IMR-90 (cell line): ENCODE data around the gene ALKAL2. TPM values are rescaled to one million over a fixed set of nuclear protein-coding genes. Genes with fewer than 3 reads are reported as not detected.

ENCODE experiments used
- ATAC-seq: fragments of 200-7000 bp; cut with Tn5 transposase; 2 replicates; pipeline ENCODE4 v1.9.1; 2020; ENCODE audit warnings: low read depth, mild to moderate bottlenecking, moderate library complexity
- BruUV-seq: library from RNA; stranded (reverse); fragments of 400-500 nt; replicated peaks from 2 replicates; lab custom pipeline; 2021; lab: Mats Ljungman, UMichigan
- CTCF ChIA-PET: fragments of 300-600 bp; formaldehyde crosslinking; extraction: SDS; loops from one replicate; lab custom pipeline; 2021; ENCODE audit warnings: antibody characterized with exemption; lab: Yijun Ruan, JAX
- POLR2A ChIA-PET: fragments of 300-600 bp; sonication (Branson Sonifier 250); formaldehyde crosslinking; loops from one replicate; lab custom pipeline; 2022; ENCODE audit warnings: antibody characterized with exemption; ENCODE audit not compliant: unreplicated experiment; lab: Charles Lee
- DNase-seq: peaks from one replicate; pipeline ENCODE4 v3.0.0; 2013
- H2AFZ ChIP-seq: replicated peaks from 2 replicates; pipeline ENCODE3; 2013; ENCODE audit warnings: low read length, mild to moderate bottlenecking; ENCODE audit not compliant: poor library complexity
- H2AK5ac ChIP-seq: 2 replicates; pipeline ENCODE4 v1.6.1; 2013; ENCODE audit warnings: low read depth, low read length, inconsistent platforms
- H2AK9ac ChIP-seq: replicated peaks from 2 replicates; pipeline ENCODE3; 2013; ENCODE audit warnings: mild to moderate bottlenecking, low read depth, low read length, moderate library complexity; ENCODE audit not compliant: poor library complexity
- H2BK120ac ChIP-seq: 2 replicates; pipeline ENCODE4 v1.6.1; 2013; ENCODE audit warnings: low read depth, low read length, inconsistent platforms
- H2BK15ac ChIP-seq: 3 replicates; pipeline ENCODE4 v1.6.1; 2013; ENCODE audit warnings: low read depth, low read length, inconsistent platforms
- H2BK20ac ChIP-seq: 2 replicates; pipeline ENCODE4 v1.6.1; 2013; ENCODE audit warnings: low read depth, mild to moderate bottlenecking, inconsistent platforms, low read length, moderate library complexity
- H2BK5ac ChIP-seq: 2 replicates; pipeline ENCODE4 v1.6.1; 2013; ENCODE audit warnings: mild to moderate bottlenecking, low read depth, low read length, inconsistent platforms; ENCODE audit not compliant: poor library complexity, severe bottlenecking
- H3K14ac ChIP-seq: replicated peaks from 2 replicates; pipeline ENCODE4 v1.6.1; 2013; ENCODE audit warnings: low read depth, low read length, inconsistent platforms
- H3K18ac ChIP-seq: 2 replicates; pipeline ENCODE4 v1.6.1; 2013; ENCODE audit warnings: low read depth, low read length, control low read depth
- H3K23ac ChIP-seq: 2 replicates; pipeline ENCODE4 v1.6.1; 2013; ENCODE audit warnings: low read depth, low read length, inconsistent platforms
- H3K27ac ChIP-seq: 2 replicates; pipeline ENCODE4 v1.5.1; 2013; ENCODE audit warnings: mild to moderate bottlenecking, control low read depth, low read length; ENCODE audit not compliant: insufficient read depth
- H3K27me3 ChIP-seq: 2 replicates; pipeline ENCODE4 v1.6.1; 2013; ENCODE audit warnings: low read length; ENCODE audit not compliant: control insufficient read depth, insufficient read depth
- H3K36me3 ChIP-seq: 2 replicates; pipeline ENCODE4 v1.6.1; 2013; ENCODE audit warnings: low read length, mixed read lengths; ENCODE audit not compliant: control insufficient read depth, insufficient read depth
- H3K4ac ChIP-seq: 2 replicates; pipeline ENCODE4 v1.6.1; 2013; ENCODE audit warnings: low read depth, low read length, inconsistent platforms
- H3K4me1 ChIP-seq: 2 replicates; pipeline ENCODE4 v1.6.1; 2013; ENCODE audit warnings: low read length, mixed read lengths; ENCODE audit not compliant: control insufficient read depth, insufficient read depth
- H3K4me2 ChIP-seq: 2 replicates; pipeline ENCODE4 v1.6.1; 2013; ENCODE audit warnings: low read depth, mild to moderate bottlenecking, control low read depth, low read length, moderate library complexity
- H3K4me3 ChIP-seq: 2 replicates; pipeline ENCODE4 v1.5.1; 2013; ENCODE audit warnings: low read depth, mild to moderate bottlenecking, control low read depth, low read length, moderate library complexity; ENCODE audit not compliant: insufficient read depth
- H3K56ac ChIP-seq: 2 replicates; pipeline ENCODE4 v1.6.1; 2013; ENCODE audit warnings: low read length, inconsistent platforms; ENCODE audit not compliant: insufficient read depth; ENCODE audit errors: extremely low read depth
- H3K79me1 ChIP-seq, 2 experiments: 2 replicates each; pipeline ENCODE4 v1.6.1; 2013; ENCODE audit warnings: low read length in 2 of 2, inconsistent platforms in 1 of 2, low read depth in 1 of 2
- H3K9ac ChIP-seq: 2 replicates; pipeline ENCODE4 v1.6.1; 2013; ENCODE audit warnings: low read depth, low read length, control low read depth
- H3K9me1 ChIP-seq: 2 replicates; pipeline ENCODE4 v1.6.1; 2013; ENCODE audit warnings: low read length, inconsistent platforms; ENCODE audit not compliant: insufficient read depth
- H3K9me3 ChIP-seq: 2 replicates; pipeline ENCODE4 v1.6.1; 2013; ENCODE audit warnings: low read length; ENCODE audit not compliant: control insufficient read depth, insufficient read depth
- H4K20me1 ChIP-seq: 2 replicates; pipeline ENCODE4 v1.6.1; 2013; ENCODE audit warnings: low read length, inconsistent platforms; ENCODE audit not compliant: insufficient read depth
- H4K5ac ChIP-seq: 2 replicates; pipeline ENCODE4 v1.6.1; 2013; ENCODE audit warnings: mild to moderate bottlenecking, low read depth, low read length, control low read depth
- H4K8ac ChIP-seq, 2 experiments: 2 replicates each; pipeline ENCODE4 v1.6.1; 2013; ENCODE audit warnings: low read depth in 2 of 2, low read length in 2 of 2, control low read depth in 1 of 2, inconsistent platforms in 1 of 2
- H4K91ac ChIP-seq: 2 replicates; pipeline ENCODE4 v1.6.1; 2013; ENCODE audit warnings: low read depth, low read length, inconsistent platforms; ENCODE audit not compliant: insufficient read depth
- BHLHE40 ChIP-seq: fragments of 150-350 bp; IDR thresholded peaks from 2 replicates; pipeline ENCODE4 v1.6.1; 2016; ENCODE audit warnings: mild to moderate bottlenecking, low read depth, low read length
- CEBPB ChIP-seq: IDR thresholded peaks from 2 replicates; pipeline ENCODE4 v1.6.1; 2012; ENCODE audit warnings: low read depth, low read length, improper control_type of control experiment
- CHD1 ChIP-seq: IDR thresholded peaks from 2 replicates; pipeline ENCODE4 v1.6.1; 2012; ENCODE audit warnings: low read depth, low read length, improper control_type of control experiment
- FOS ChIP-seq: fragments of 150-350 bp; IDR thresholded peaks from 2 replicates; pipeline ENCODE4 v1.6.1; 2016; ENCODE audit warnings: low read depth, low read length
- MAFK ChIP-seq: IDR thresholded peaks from 2 replicates; pipeline ENCODE4 v1.6.1; 2012; ENCODE audit warnings: low read depth, low read length, improper control_type of control experiment
- MAZ ChIP-seq: IDR thresholded peaks from 2 replicates; pipeline ENCODE4 v1.6.1; 2012; ENCODE audit warnings: low read depth, mild to moderate bottlenecking, low read length, improper control_type of control experiment, moderate library complexity, borderline replicate concordance
- MXI1 ChIP-seq: IDR thresholded peaks from 2 replicates; pipeline ENCODE4 v1.6.1; 2012; ENCODE audit warnings: low read depth, mild to moderate bottlenecking, low read length, moderate library complexity, borderline replicate concordance
- NFE2L2 ChIP-seq: fragments of 150-350 bp; IDR thresholded peaks from 2 replicates; pipeline ENCODE4 v1.6.1; 2016; ENCODE audit warnings: low read depth, mild to moderate bottlenecking, low read length
- POLR2A ChIP-seq: IDR thresholded peaks from 2 replicates; pipeline ENCODE4 v1.6.1; 2012; ENCODE audit warnings: mild to moderate bottlenecking, low read depth, low read length
- RAD21 ChIP-seq: IDR thresholded peaks from 2 replicates; pipeline ENCODE4 v1.6.1; 2012; ENCODE audit warnings: low read length, improper control_type of control experiment
- RCOR1 ChIP-seq: IDR thresholded peaks from 2 replicates; pipeline ENCODE4 v1.6.1; 2012; ENCODE audit warnings: mild to moderate bottlenecking, low read length, improper control_type of control experiment; ENCODE audit not compliant: insufficient replicate concordance
- RFX5 ChIP-seq: IDR thresholded peaks from 2 replicates; pipeline ENCODE4 v1.8.0; 2012; ENCODE audit warnings: low read depth, mild to moderate bottlenecking, low read length, moderate library complexity
- SMC3 ChIP-seq: fragments of 150-350 bp; IDR thresholded peaks from 2 replicates; pipeline ENCODE4 v1.6.1; 2016; ENCODE audit warnings: low read depth, mild to moderate bottlenecking, antibody characterized with exemption, low read length, moderate library complexity
- WGBS, 2 experiments: methylation state at CpG; one replicate each; pipeline versions ENCODE4 v1.1.5 to v1.1.7; 2013; ENCODE audit warnings: missing lambda C conversion rate in 2 of 2; ENCODE audit not compliant: insufficient read length in 1 of 2; ENCODE audit errors: extremely low coverage in 2 of 2; 5-methylcytosine and 5-hydroxymethylcytosine counted together
- dilution Hi-C: fragments of 300-500 bp; cut with HindIII; formaldehyde crosslinking; loops from one replicate; pipeline ENCODE4 v1.14.3; 2018; ENCODE audit warnings: low sequenced_read_pairs; ENCODE audit not compliant: unreplicated experiment
- in situ Hi-C: fragments of 300-500 bp; cut with MboI; formaldehyde crosslinking; loops from 3 replicates; pipeline ENCODE4 v1.14.3; 2019; ENCODE audit warnings: low sequenced_read_pairs, inconsistent platforms, mixed read lengths
- intact Hi-C: fragments of 100-400 bp; cut with micrococcal nuclease; formaldehyde crosslinking; loops from 2 replicates; pipeline ENCODE4 v1.10.0; 2022
- polyA plus RNA-seq, 3 experiments: library from polyadenylated mRNA; depleted of rRNA; stranded (reverse); fragments of >200 nt; gene quantifications; 2 replicates each; pipeline ENCODE4 v1.2.3, GENCODE V29; 2012; ENCODE audit warnings: low replicate concordance in 1 of 3
- total RNA-seq: library from RNA; depleted of rRNA; stranded (reverse); fragments of >200 nt; gene quantifications from 2 replicates; pipeline ENCODE4 v1.2.3, GENCODE V29; 2012
- TF ChIP-seq, protein P1 (sequence below): fragments of 150-350 bp; IDR thresholded peaks from 2 replicates; pipeline ENCODE4 v1.6.1; 2017; ENCODE audit warnings: mild to moderate bottlenecking, antibody characterized with exemption, low read length, low read depth
- TF ChIP-seq, protein P2 (sequence below): fragments of 150-350 bp; IDR thresholded peaks from 2 replicates; pipeline ENCODE4 v1.6.1; 2016; ENCODE audit warnings: low read depth, mild to moderate bottlenecking, low read length, moderate library complexity, borderline replicate concordance
- TF ChIP-seq, protein P3 (sequence below): conservative IDR thresholded peaks from 2 replicates; pipeline ENCODE4 v1.5.1; 2012; ENCODE audit warnings: mild to moderate bottlenecking, low read depth, low read length, improper control_type of control experiment

Gene ALKAL2
- total and polyA plus RNA-seq, 2 of the 4 experiments (the other 2 are of a cell fraction) = not detected

GRCh38 chr2:253202-253638, 34.7 kb downstream of the ALKAL2 start:
- no peaks in the 10 kb centered on the region for H3K79me1 ChIP-seq
- H3K56ac ChIP-seq = no peak overlapping the region
- no peaks in the 10 kb centered on the region for H3K4me1 ChIP-seq
- no peak overlapping the region for H3K4ac ChIP-seq
- H3K9me3 ChIP-seq = no peaks in the 10 kb centered on the region
- H3K18ac ChIP-seq = no peak overlapping the region
- no peaks in the 10 kb centered on the region for H4K20me1 ChIP-seq
- no peak overlapping the region for H2AK5ac ChIP-seq
- BruUV-seq = no TSS peak
- no peak overlapping the region for H2BK15ac ChIP-seq
- no peak overlapping the region for H4K8ac ChIP-seq
- no peaks in the 10 kb centered on the region for H3K27me3 ChIP-seq
- H2BK20ac ChIP-seq = no peak overlapping the region
- CTCF ChIA-PET = no interaction called here
- in situ Hi-C loops (no loop called here), intact Hi-C loops (no loop called here), dilution Hi-C loops (no loop called here)
- TF ChIP-seq RFX5 = no peak
- TF ChIP-seq RAD21 = no peak
- no peak for TF ChIP-seq MAZ
- no peak for TF ChIP-seq FOS
- TF ChIP-seq CEBPB = no peak
- no peak for TF ChIP-seq MXI1
- TF ChIP-seq, protein P1, sequence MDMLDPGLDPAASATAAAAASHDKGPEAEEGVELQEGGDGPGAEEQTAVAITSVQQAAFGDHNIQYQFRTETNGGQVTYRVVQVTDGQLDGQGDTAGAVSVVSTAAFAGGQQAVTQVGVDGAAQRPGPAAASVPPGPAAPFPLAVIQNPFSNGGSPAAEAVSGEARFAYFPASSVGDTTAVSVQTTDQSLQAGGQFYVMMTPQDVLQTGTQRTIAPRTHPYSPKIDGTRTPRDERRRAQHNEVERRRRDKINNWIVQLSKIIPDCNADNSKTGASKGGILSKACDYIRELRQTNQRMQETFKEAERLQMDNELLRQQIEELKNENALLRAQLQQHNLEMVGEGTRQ = no peak
- no peak for TF ChIP-seq NFE2L2
- TF ChIP-seq CHD1 = no peak
- no peak for TF ChIP-seq BHLHE40
- TF ChIP-seq RCOR1 = no peak
- TF ChIP-seq, protein P2, sequence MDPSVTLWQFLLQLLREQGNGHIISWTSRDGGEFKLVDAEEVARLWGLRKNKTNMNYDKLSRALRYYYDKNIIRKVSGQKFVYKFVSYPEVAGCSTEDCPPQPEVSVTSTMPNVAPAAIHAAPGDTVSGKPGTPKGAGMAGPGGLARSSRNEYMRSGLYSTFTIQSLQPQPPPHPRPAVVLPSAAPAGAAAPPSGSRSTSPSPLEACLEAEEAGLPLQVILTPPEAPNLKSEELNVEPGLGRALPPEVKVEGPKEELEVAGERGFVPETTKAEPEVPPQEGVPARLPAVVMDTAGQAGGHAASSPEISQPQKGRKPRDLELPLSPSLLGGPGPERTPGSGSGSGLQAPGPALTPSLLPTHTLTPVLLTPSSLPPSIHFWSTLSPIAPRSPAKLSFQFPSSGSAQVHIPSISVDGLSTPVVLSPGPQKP = no peak
- no peak for TF ChIP-seq MAFK
- no peak for TF ChIP-seq POLR2A
- no peak for TF ChIP-seq SMC3
- TF ChIP-seq, protein P3, sequence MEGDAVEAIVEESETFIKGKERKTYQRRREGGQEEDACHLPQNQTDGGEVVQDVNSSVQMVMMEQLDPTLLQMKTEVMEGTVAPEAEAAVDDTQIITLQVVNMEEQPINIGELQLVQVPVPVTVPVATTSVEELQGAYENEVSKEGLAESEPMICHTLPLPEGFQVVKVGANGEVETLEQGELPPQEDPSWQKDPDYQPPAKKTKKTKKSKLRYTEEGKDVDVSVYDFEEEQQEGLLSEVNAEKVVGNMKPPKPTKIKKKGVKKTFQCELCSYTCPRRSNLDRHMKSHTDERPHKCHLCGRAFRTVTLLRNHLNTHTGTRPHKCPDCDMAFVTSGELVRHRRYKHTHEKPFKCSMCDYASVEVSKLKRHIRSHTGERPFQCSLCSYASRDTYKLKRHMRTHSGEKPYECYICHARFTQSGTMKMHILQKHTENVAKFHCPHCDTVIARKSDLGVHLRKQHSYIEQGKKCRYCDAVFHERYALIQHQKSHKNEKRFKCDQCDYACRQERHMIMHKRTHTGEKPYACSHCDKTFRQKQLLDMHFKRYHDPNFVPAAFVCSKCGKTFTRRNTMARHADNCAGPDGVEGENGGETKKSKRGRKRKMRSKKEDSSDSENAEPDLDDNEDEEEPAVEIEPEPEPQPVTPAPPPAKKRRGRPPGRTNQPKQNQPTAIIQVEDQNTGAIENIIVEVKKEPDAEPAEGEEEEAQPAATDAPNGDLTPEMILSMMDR = no peak
- no peak overlapping the region for H2BK5ac ChIP-seq
- no peak overlapping the region for H3K4me2 ChIP-seq
- H3K27ac ChIP-seq = no peak overlapping the region
- H2AFZ ChIP-seq = no peak overlapping the region
- H3K4me3 ChIP-seq = no peak overlapping the region
- no peaks in the 10 kb centered on the region for H3K9me1 ChIP-seq
- DNase-seq (no peak), ATAC-seq (no peak)
- H2BK120ac ChIP-seq = no peak overlapping the region
- H3K14ac ChIP-seq = no peak overlapping the region
- no peak overlapping the region for H3K23ac ChIP-seq
- no peak overlapping the region for H3K9ac ChIP-seq
- no peak overlapping the region for H4K5ac ChIP-seq
- H4K91ac ChIP-seq = no peak overlapping the region
- no peak overlapping the region for H2AK9ac ChIP-seq
- no CpG with 5 or more reads among the region's 8 CpGs for WGBS, 2 experiments
- peaks cover 14% of the 10 kb centered on the region for H3K36me3 ChIP-seq
- POLR2A ChIA-PET = no interaction called here
